Neural progenitor cell (in vitro differentiated cells): ENCODE measurements around the gene PDE7B. TPM values are rescaled to one million over a fixed set of nuclear protein-coding genes. Genes with fewer than 3 reads are reported as not detected.

Source experiments
- DNase-seq: peaks from one replicate; pipeline ENCODE4 v3.0.0-alpha.2; 2016; ENCODE audit warnings: low spot score
- H2AFZ ChIP-seq: fragments of 200-600 bp; sonication (generic); replicated peaks from 2 replicates; pipeline ENCODE4 v1.6.1; 2016; ENCODE audit warnings: antibody characterized with exemption
- H3F3A ChIP-seq: fragments of 200-600 bp; sonication (generic); 2 replicates; pipeline ENCODE4 v1.6.1; 2016; ENCODE audit warnings: antibody characterized with exemption, low read depth
- H3K27ac ChIP-seq: fragments of 200-600 bp; sonication (generic); 2 replicates; pipeline ENCODE4 v1.5.1; 2016; ENCODE audit warnings: mild to moderate bottlenecking
- H3K27me3 ChIP-seq: fragments of 200-600 bp; sonication (generic); 2 replicates; pipeline ENCODE4 v1.6.1; 2016; ENCODE audit warnings: mild to moderate bottlenecking, moderate library complexity
- H3K36me3 ChIP-seq: fragments of 200-600 bp; sonication (generic); 2 replicates; pipeline ENCODE4 v1.5.1; 2016
- H3K4me1 ChIP-seq: fragments of 200-600 bp; sonication (generic); 2 replicates; pipeline ENCODE4 v1.6.1; 2016; ENCODE audit warnings: mixed run types
- H3K4me2 ChIP-seq: fragments of 200-600 bp; sonication (generic); 2 replicates; pipeline ENCODE4 v1.6.1; 2016
- H3K4me3 ChIP-seq: fragments of 200-600 bp; sonication (generic); 2 replicates; pipeline ENCODE4 v1.5.1; 2016
- H3K79me2 ChIP-seq: fragments of 200-600 bp; sonication (generic); 2 replicates; pipeline ENCODE4 v1.6.1; 2016; ENCODE audit warnings: low read depth
- H3K9ac ChIP-seq: fragments of 200-600 bp; sonication (generic); 2 replicates; pipeline ENCODE4 v1.6.1; 2016
- H3K9me3 ChIP-seq: fragments of 200-600 bp; sonication (generic); 2 replicates; pipeline ENCODE4 v1.5.1; 2016; ENCODE audit warnings: low read depth
- H4K20me1 ChIP-seq: fragments of 200-600 bp; sonication (generic); 2 replicates; pipeline ENCODE4 v1.6.1; 2016; ENCODE audit warnings: low read depth
- H3K27ac Mint-ChIP-seq: 3 replicates; pipeline ENCODE4 v1.8.0; 2021; ENCODE audit warnings: mixed read lengths
- H3K27me3 Mint-ChIP-seq: 2 replicates; pipeline ENCODE4 v1.8.0; 2022; ENCODE audit warnings: low read depth, mild to moderate bottlenecking, inconsistent platforms, moderate library complexity, mixed read lengths; ENCODE audit not compliant: insufficient read depth
- H3K36me3 Mint-ChIP-seq: 3 replicates; pipeline ENCODE4 v1.8.0; 2021; ENCODE audit warnings: mixed read lengths
- H3K4me1 Mint-ChIP-seq: 3 replicates; pipeline ENCODE4 v1.8.0; 2021; ENCODE audit warnings: mixed read lengths
- H3K4me3 Mint-ChIP-seq: 3 replicates; pipeline ENCODE4 v1.8.0; 2021; ENCODE audit warnings: mild to moderate bottlenecking, moderate library complexity, mixed read lengths
- H3K9me3 Mint-ChIP-seq: 3 replicates; pipeline ENCODE4 v1.8.0; 2020; ENCODE audit warnings: mixed read lengths
- EZH2 ChIP-seq: fragments of 200-600 bp; sonication (generic); IDR thresholded peaks from 2 replicates; pipeline ENCODE4 v1.6.1; 2017; ENCODE audit warnings: antibody characterized with exemption, mild to moderate bottlenecking, moderate library complexity
- EZH2phosphoT487 ChIP-seq: fragments of 200-600 bp; sonication (generic); IDR thresholded peaks from 2 replicates; pipeline ENCODE4 v1.6.1; 2017; ENCODE audit warnings: antibody characterized with exemption
- total RNA-seq: library from RNA; depleted of rRNA; stranded (reverse); fragments of >200 nt; gene quantifications from 2 replicates; pipeline ENCODE4 v1.2.3, GENCODE V29; 2015; ENCODE audit warnings: low replicate concordance
- TF ChIP-seq, protein P1 (sequence below): fragments of 200-600 bp; sonication (generic); IDR thresholded peaks from 2 replicates; pipeline ENCODE4 v1.5.1; 2017; ENCODE audit warnings: antibody characterized with exemption, mild to moderate bottlenecking

PDE7B gene
- total RNA-seq, 1 donor from 2014 or later = 0.04 TPM

DNA sequence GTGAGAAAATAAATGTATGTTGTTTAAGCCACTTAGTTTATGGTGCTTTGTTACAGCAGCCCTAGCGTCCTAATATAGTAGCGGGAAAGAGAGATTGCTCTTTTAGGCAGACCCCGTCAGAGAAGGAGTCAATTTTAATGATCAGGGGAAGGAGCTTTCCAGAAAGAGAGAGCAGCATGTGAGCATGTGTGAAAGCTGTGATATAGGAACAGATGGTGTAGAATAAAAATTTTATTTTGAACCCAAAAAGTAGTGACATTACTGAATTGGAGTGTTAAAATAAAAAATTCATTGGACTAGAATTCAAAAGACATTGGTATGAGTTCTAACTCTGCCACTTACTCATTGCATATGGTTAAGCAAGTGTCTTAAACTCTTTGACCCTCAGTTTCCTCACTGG lies 119.8 kb downstream of the PDE7B start:
- Histone ChIP-seq H3F3A (no peaks in the 10 kb centered on the region), H3K27me3 (no peaks in the 10 kb centered on the region), H3K79me2 (no peaks in the 10 kb centered on the region), H3K9me3 (no peaks in the 10 kb centered on the region), H4K20me1 (no peaks in the 10 kb centered on the region), H3K4me2 (no peak overlapping the region), H3K36me3 (no peaks in the 10 kb centered on the region), H3K27ac (no peak overlapping the region), H3K9ac (no peak overlapping the region), H3K4me1 (no peaks in the 10 kb centered on the region), H3K4me3 (no peak overlapping the region), H2AFZ (no peak overlapping the region)
- no peaks in the 10 kb centered on the region for H3K27me3 Mint-ChIP-seq
- TF ChIP-seq, protein P1, sequence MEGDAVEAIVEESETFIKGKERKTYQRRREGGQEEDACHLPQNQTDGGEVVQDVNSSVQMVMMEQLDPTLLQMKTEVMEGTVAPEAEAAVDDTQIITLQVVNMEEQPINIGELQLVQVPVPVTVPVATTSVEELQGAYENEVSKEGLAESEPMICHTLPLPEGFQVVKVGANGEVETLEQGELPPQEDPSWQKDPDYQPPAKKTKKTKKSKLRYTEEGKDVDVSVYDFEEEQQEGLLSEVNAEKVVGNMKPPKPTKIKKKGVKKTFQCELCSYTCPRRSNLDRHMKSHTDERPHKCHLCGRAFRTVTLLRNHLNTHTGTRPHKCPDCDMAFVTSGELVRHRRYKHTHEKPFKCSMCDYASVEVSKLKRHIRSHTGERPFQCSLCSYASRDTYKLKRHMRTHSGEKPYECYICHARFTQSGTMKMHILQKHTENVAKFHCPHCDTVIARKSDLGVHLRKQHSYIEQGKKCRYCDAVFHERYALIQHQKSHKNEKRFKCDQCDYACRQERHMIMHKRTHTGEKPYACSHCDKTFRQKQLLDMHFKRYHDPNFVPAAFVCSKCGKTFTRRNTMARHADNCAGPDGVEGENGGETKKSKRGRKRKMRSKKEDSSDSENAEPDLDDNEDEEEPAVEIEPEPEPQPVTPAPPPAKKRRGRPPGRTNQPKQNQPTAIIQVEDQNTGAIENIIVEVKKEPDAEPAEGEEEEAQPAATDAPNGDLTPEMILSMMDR = no peak
- TF ChIP-seq EZH2 (no peak), EZH2phosphoT487 (no peak)
- H3K27ac Mint-ChIP-seq = no peak overlapping the region
- no peaks in the 10 kb centered on the region for H3K4me1 Mint-ChIP-seq
- no peak overlapping the region for H3K4me3 Mint-ChIP-seq
- H3K36me3 Mint-ChIP-seq = no peaks in the 10 kb centered on the region
- DNase-seq = no peak
- no peaks in the 10 kb centered on the region for H3K9me3 Mint-ChIP-seq

DNA sequence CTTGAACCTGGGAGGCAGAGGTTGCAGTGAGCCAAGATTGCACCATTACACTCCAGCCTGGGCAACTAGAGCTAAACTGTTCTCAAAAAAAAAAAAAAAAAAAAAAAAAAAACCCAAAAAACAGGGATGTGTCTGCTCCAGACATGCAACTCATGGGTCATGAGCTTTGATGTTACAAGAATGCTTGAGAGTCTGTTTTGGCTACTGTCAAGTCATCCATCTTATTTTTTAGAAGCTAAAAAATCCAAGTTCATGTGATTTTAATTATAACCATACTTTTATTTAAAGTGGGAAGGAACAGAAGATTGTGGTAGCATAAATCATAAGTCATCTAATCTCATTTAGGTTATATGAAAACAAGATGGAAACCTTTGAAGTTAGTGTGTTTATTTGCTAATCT lies 120.6 kb downstream of the PDE7B start:
- Histone ChIP-seq H3F3A (no peaks in the 10 kb centered on the region), H3K9me3 (no peaks in the 10 kb centered on the region), H3K36me3 (no peaks in the 10 kb centered on the region), H3K4me3 (no peak overlapping the region), H2AFZ (no peak overlapping the region), H3K4me2 (no peak overlapping the region), H3K79me2 (no peaks in the 10 kb centered on the region), H3K9ac (no peak overlapping the region), H3K4me1 (no peaks in the 10 kb centered on the region), H3K27ac (no peak overlapping the region), H4K20me1 (no peaks in the 10 kb centered on the region), H3K27me3 (no peaks in the 10 kb centered on the region)
- Mint-ChIP-seq H3K27ac (no peak overlapping the region), H3K4me3 (no peak overlapping the region), H3K36me3 (no peaks in the 10 kb centered on the region), H3K9me3 (no peaks in the 10 kb centered on the region), H3K27me3 (no peaks in the 10 kb centered on the region), H3K4me1 (no peaks in the 10 kb centered on the region)
- DNase-seq = no peak
- TF ChIP-seq EZH2phosphoT487 (no peak), EZH2 (no peak)
- TF ChIP-seq, protein P1 = no peak

DNA sequence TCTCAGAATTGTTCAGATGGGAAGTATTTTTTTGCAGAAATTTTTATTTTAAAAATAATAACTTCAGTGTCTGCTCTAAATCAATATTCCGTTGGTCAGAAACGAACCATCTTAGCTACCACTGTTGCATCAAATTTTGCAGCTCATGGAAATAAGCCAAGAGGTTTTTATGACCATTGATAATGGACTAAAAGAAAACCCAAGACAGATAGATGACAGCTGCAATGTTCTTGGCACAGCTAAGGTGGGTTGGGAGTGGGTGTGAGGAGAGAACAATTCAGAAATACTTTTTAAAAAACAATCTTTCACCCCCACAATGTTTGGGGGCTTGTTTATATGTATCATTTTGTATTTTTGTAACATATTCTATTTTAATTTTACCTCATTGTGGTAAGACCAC lies 121.1 kb downstream of the PDE7B start:
- Mint-ChIP-seq H3K4me3 (no peak overlapping the region), H3K27ac (no peak overlapping the region), H3K9me3 (no peaks in the 10 kb centered on the region), H3K36me3 (no peaks in the 10 kb centered on the region), H3K4me1 (no peaks in the 10 kb centered on the region), H3K27me3 (peaks cover 2% of the 10 kb centered on the region)
- Histone ChIP-seq H3K9me3 (no peaks in the 10 kb centered on the region), H3K79me2 (no peaks in the 10 kb centered on the region), H3F3A (no peaks in the 10 kb centered on the region), H3K27me3 (no peaks in the 10 kb centered on the region), H3K9ac (no peak overlapping the region), H4K20me1 (no peaks in the 10 kb centered on the region), H3K36me3 (no peaks in the 10 kb centered on the region), H2AFZ (no peak overlapping the region), H3K27ac (no peak overlapping the region), H3K4me3 (no peak overlapping the region), H3K4me2 (no peak overlapping the region), H3K4me1 (no peaks in the 10 kb centered on the region)
- no peak for TF ChIP-seq EZH2phosphoT487
- no peak for TF ChIP-seq EZH2
- TF ChIP-seq, protein P1 = no peak
- no peak for DNase-seq

DNA sequence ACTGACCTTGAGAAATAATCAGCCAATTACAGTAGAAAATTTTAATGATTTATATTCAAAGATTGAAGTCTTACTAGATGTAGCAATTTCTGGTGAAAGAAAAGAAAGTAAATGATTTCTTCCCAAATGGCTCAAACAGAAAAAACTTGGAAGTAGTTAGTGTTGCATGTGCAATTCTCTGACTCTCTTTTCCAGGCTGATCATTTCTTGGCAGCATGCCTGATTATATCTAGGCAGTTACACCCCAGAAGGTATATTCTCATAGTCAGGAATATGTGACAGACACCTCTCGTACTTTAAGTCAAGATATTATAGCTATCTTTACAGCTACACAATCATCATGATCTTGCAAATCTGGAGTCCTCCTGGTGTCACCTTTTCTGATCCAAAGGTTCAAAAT lies 122.9 kb downstream of the PDE7B start:
- H3K27me3 ChIP-seq = no peaks in the 10 kb centered on the region
- H3K27me3 Mint-ChIP-seq = peaks cover 2% of the 10 kb centered on the region
- no peak overlapping the region for H3K27ac Mint-ChIP-seq
- H2AFZ ChIP-seq = no peak overlapping the region
- H3K36me3 ChIP-seq = no peaks in the 10 kb centered on the region
- TF ChIP-seq, protein P1 = no peak
- TF ChIP-seq EZH2 (no peak), EZH2phosphoT487 (no peak)
- no peak overlapping the region for H3K9ac ChIP-seq
- no peaks in the 10 kb centered on the region for H3K79me2 ChIP-seq
- no peak for DNase-seq
- H3F3A ChIP-seq = no peaks in the 10 kb centered on the region
- no peaks in the 10 kb centered on the region for H3K4me1 ChIP-seq
- no peaks in the 10 kb centered on the region for H3K4me1 Mint-ChIP-seq
- no peak overlapping the region for H3K27ac ChIP-seq
- H3K4me3 Mint-ChIP-seq = no peak overlapping the region
- H3K36me3 Mint-ChIP-seq = no peaks in the 10 kb centered on the region
- H3K9me3 ChIP-seq = no peaks in the 10 kb centered on the region
- H3K4me3 ChIP-seq = no peak overlapping the region
- no peaks in the 10 kb centered on the region for H3K9me3 Mint-ChIP-seq
- H4K20me1 ChIP-seq = no peaks in the 10 kb centered on the region
- no peak overlapping the region for H3K4me2 ChIP-seq
